H9 (cell line): Measurements from ENCODE around the gene SPATA3. TPM values are rescaled to one million over a fixed set of nuclear protein-coding genes. Genes with fewer than 3 reads are reported as not detected.

Experiments
- DNase-seq: peaks from one replicate; pipeline ENCODE4 v3.0.0-alpha.2; 2017
- H2AFZ ChIP-seq: one replicate; pipeline ENCODE4 v1.6.1; 2013; ENCODE audit warnings: mild to moderate bottlenecking, low read length, control low read depth, moderate library complexity
- H2AK5ac ChIP-seq: 2 replicates; pipeline ENCODE4 v1.6.1; 2013; ENCODE audit warnings: low read length, control low read depth, mixed read lengths; ENCODE audit not compliant: insufficient read length
- H2BK120ac ChIP-seq: one replicate; pipeline ENCODE4 v1.6.1; 2013; ENCODE audit warnings: low read depth, mild to moderate bottlenecking, low read length, control low read depth, inconsistent platforms; ENCODE audit not compliant: poor library complexity, severe bottlenecking
- H2BK12ac ChIP-seq: 2 replicates; pipeline ENCODE4 v1.6.1; 2013; ENCODE audit warnings: low read length, control low read depth, mixed read lengths, low read depth; ENCODE audit not compliant: insufficient read length
- H2BK15ac ChIP-seq: 2 replicates; pipeline ENCODE4 v1.6.1; 2013; ENCODE audit warnings: low read depth, low read length, control low read depth
- H2BK20ac ChIP-seq: one replicate; pipeline ENCODE4 v1.6.1; 2013; ENCODE audit warnings: low read depth, mild to moderate bottlenecking, low read length, control low read depth, inconsistent platforms; ENCODE audit not compliant: poor library complexity, severe bottlenecking
- H2BK5ac ChIP-seq: 2 replicates; pipeline ENCODE4 v1.6.1; 2013; ENCODE audit warnings: low read length, control low read depth, mixed read lengths; ENCODE audit not compliant: insufficient read length
- H3K14ac ChIP-seq: 2 replicates; pipeline ENCODE4 v1.6.1; 2013; ENCODE audit warnings: low read length, control low read depth; ENCODE audit not compliant: insufficient read depth
- H3K18ac ChIP-seq: 2 replicates; pipeline ENCODE4 v1.6.1; 2013; ENCODE audit warnings: low read depth, mild to moderate bottlenecking, mixed read lengths, low read length, control low read depth; ENCODE audit not compliant: insufficient read length
- H3K23ac ChIP-seq: 2 replicates; pipeline ENCODE4 v1.6.1; 2013; ENCODE audit warnings: low read length, control low read depth, mixed read lengths, low read depth; ENCODE audit not compliant: insufficient read length
- H3K23me2 ChIP-seq: 2 replicates; pipeline ENCODE4 v1.6.1; 2013; ENCODE audit warnings: low read depth, mild to moderate bottlenecking, mixed read lengths, low read length, control low read depth; ENCODE audit not compliant: insufficient read length, poor library complexity, severe bottlenecking
- H3K27ac ChIP-seq: 2 replicates; pipeline ENCODE4 v1.5.1; 2013; ENCODE audit warnings: low read length, control low read depth, mixed read lengths, low read depth; ENCODE audit not compliant: insufficient read length
- H3K27me3 ChIP-seq: 2 replicates; pipeline ENCODE4 v1.6.1; 2013; ENCODE audit warnings: low read length, control low read depth, inconsistent platforms; ENCODE audit not compliant: insufficient read depth
- H3K4ac ChIP-seq: 2 replicates; pipeline ENCODE4 v1.6.1; 2013; ENCODE audit warnings: low read depth, mild to moderate bottlenecking, control low read depth, inconsistent platforms, low read length, moderate library complexity
- H3K4me1 ChIP-seq: 2 replicates; pipeline ENCODE4 v1.6.1; 2013; ENCODE audit warnings: low read length, control low read depth, inconsistent platforms; ENCODE audit not compliant: insufficient read depth
- H3K4me2 ChIP-seq: 2 replicates; pipeline ENCODE4 v1.6.1; 2013; ENCODE audit warnings: low read length, control low read depth, mixed read lengths; ENCODE audit not compliant: insufficient read length, insufficient read depth
- H3K56ac ChIP-seq: 2 replicates; pipeline ENCODE4 v1.6.1; 2013; ENCODE audit warnings: low read depth, mild to moderate bottlenecking, mixed read lengths, low read length, control low read depth; ENCODE audit not compliant: insufficient read length
- H3K79me1 ChIP-seq: 2 replicates; pipeline ENCODE4 v1.6.1; 2013; ENCODE audit warnings: low read depth, mild to moderate bottlenecking, moderate library complexity, low read length, control low read depth, inconsistent platforms; ENCODE audit not compliant: insufficient read depth, poor library complexity, severe bottlenecking
- H3K79me2 ChIP-seq: 2 replicates; pipeline ENCODE4 v1.6.1; 2013; ENCODE audit warnings: low read length, control low read depth, inconsistent platforms; ENCODE audit not compliant: insufficient read depth
- H3K9ac ChIP-seq: 2 replicates; pipeline ENCODE4 v1.6.1; 2013; ENCODE audit warnings: low read length, control low read depth, mixed read lengths; ENCODE audit not compliant: insufficient read length; ENCODE audit errors: extremely low read depth
- H3K9me3 ChIP-seq: one replicate; pipeline ENCODE4 v1.6.1; 2013; ENCODE audit warnings: low read depth, low read length, inconsistent platforms; ENCODE audit not compliant: control insufficient read depth
- H3T11ph ChIP-seq: one replicate; pipeline ENCODE4 v1.6.1; 2013; ENCODE audit warnings: mild to moderate bottlenecking, low read length, control low read depth, inconsistent platforms
- H4K20me1 ChIP-seq: one replicate; pipeline ENCODE4 v1.6.1; 2013; ENCODE audit not compliant: control insufficient read depth, insufficient read length, insufficient read depth
- H4K5ac ChIP-seq: 2 replicates; pipeline ENCODE4 v1.6.1; 2013; ENCODE audit warnings: low read depth, mild to moderate bottlenecking, mixed read lengths, low read length, control low read depth; ENCODE audit not compliant: insufficient read length
- H4K8ac ChIP-seq: replicated peaks from 2 replicates; pipeline ENCODE4 v1.6.1; 2013; ENCODE audit warnings: low read length, control low read depth, mixed read lengths, low read depth; ENCODE audit not compliant: insufficient read length
- H4K91ac ChIP-seq: 2 replicates; pipeline ENCODE4 v1.6.1; 2013; ENCODE audit warnings: low read depth, mild to moderate bottlenecking, moderate library complexity, mixed read lengths, low read length, control low read depth; ENCODE audit not compliant: insufficient read length
- H3K27ac Mint-ChIP-seq, 3 experiments: 2 replicates in 2 of 3; 3 replicates in 1 of 3; pipeline ENCODE4 v1.8.0; 2020 to 2021; ENCODE audit warnings: mixed read lengths in 3 of 3, mild to moderate bottlenecking in 1 of 3, moderate library complexity in 1 of 3
- H3K27me3 Mint-ChIP-seq: 2 replicates; pipeline ENCODE4 v1.8.0; 2021; ENCODE audit warnings: low read depth, mild to moderate bottlenecking, moderate library complexity, mixed read lengths
- H3K36me3 Mint-ChIP-seq, 3 experiments: 2 replicates in 2 of 3; 3 replicates in 1 of 3; pipeline ENCODE4 v1.8.0; 2020 to 2021; ENCODE audit warnings: low read depth in 3 of 3, mixed read lengths in 3 of 3; ENCODE audit not compliant: insufficient read depth in 1 of 3
- H3K4me1 Mint-ChIP-seq, 2 experiments: 2 replicates each; pipeline ENCODE4 v1.8.0; 2020; ENCODE audit warnings: mixed read lengths in 2 of 2
- H3K4me3 Mint-ChIP-seq, 2 experiments: 2 replicates in 1 of 2; 3 replicates in 1 of 2; pipeline ENCODE4 v1.8.0; 2020 to 2021; ENCODE audit warnings: mild to moderate bottlenecking in 2 of 2, mixed read lengths in 2 of 2, moderate library complexity in 1 of 2
- H3K9me3 Mint-ChIP-seq, 2 experiments: 2 replicates in 1 of 2; 3 replicates in 1 of 2; pipeline ENCODE4 v1.8.0; 2020; ENCODE audit warnings: mild to moderate bottlenecking in 2 of 2, mixed read lengths in 2 of 2, moderate library complexity in 1 of 2
- CTCF ChIP-seq: fragments of 200-600 bp; sonication (generic); conservative IDR thresholded peaks from 3 replicates; pipeline ENCODE4 v1.8.0; 2021; ENCODE audit warnings: antibody characterized with exemption, mild to moderate bottlenecking
- WGBS: extraction: QIAGEN DNeasy Blood & Tissue Kit; methylation state at CpG from one replicate; pipeline ENCODE4 v1.1.7; 2013; ENCODE audit warnings: missing lambda C conversion rate, low lambda C conversion rate, mixed read lengths; ENCODE audit not compliant: insufficient read length; ENCODE audit errors: extremely low coverage; 5-methylcytosine and 5-hydroxymethylcytosine counted together
- total RNA-seq: library from RNA; stranded (reverse); gene quantifications from 2 replicates; pipeline ENCODE4 v1.2.1, GENCODE V29; 2021

SPATA3 gene
- total RNA-seq, 1 experiment from 2014 or later: not detected

- no peak overlapping the region for H4K8ac ChIP-seq
- no peak overlapping the region for H2BK5ac ChIP-seq
These were observed 55.2 kb downstream of the SPATA3 start for GRCh38 chr2:231051116-231051515.

More at GRCh38 chr2:231051116-231051515, 55.2 kb downstream of the SPATA3 start:
- Histone ChIP-seq H2AFZ (no peak overlapping the region), H3K27ac (no peak overlapping the region), H2BK120ac (no peak overlapping the region), H2AK5ac (no peak overlapping the region), H3K56ac (no peak overlapping the region), H2BK20ac (no peak overlapping the region), H3K23ac (no peak overlapping the region), H3K9me3 (no peaks in the 10 kb centered on the region), H3K4me2 (no peak overlapping the region), H3K27me3 (peaks cover 1% of the 10 kb centered on the region; the same call in 1 of the 2 replicates), H2BK12ac (no peak overlapping the region), H4K91ac (no peak overlapping the region), H2BK15ac (no peak overlapping the region), H4K5ac (no peak overlapping the region), H3K18ac (no peak overlapping the region), H3T11ph (no peak overlapping the region), H3K79me1 (no peaks in the 10 kb centered on the region), H3K14ac (no peak overlapping the region), H3K79me2 (no peaks in the 10 kb centered on the region), H3K9ac (no peak overlapping the region), H3K23me2 (no peaks in the 10 kb centered on the region), H3K4me1 (no peaks in the 10 kb centered on the region), H4K20me1 (no peaks in the 10 kb centered on the region), H3K4ac (no peak overlapping the region)
- no peak for TF ChIP-seq CTCF
- H3K9me3 Mint-ChIP-seq: no peaks in the 10 kb centered on the region
- DNase-seq: no peak
- H3K27me3 Mint-ChIP-seq: peaks cover 64% of the 10 kb centered on the region
- H3K27ac Mint-ChIP-seq: no peak overlapping the region
- H3K36me3 Mint-ChIP-seq: no peaks in the 10 kb centered on the region
- peaks cover 7 to 14% of the 10 kb centered on the region in 2 experiments; a peak in 3 of 4 replicates for H3K4me1 Mint-ChIP-seq
- whole genome bisulfite sequencing: no CpG with 5 or more reads among the region's 5 CpGs
- H3K4me3 Mint-ChIP-seq: no peak overlapping the region
